Measurements from ENCODE around the gene SLC38A6. TPM values are rescaled to one million over a fixed set of nuclear protein-coding genes. Genes with fewer than 3 reads are reported as not detected.
"Not testable (repeated sequence)": the region's sequence is repeated elsewhere in the genome, so short reads cannot be mapped to it uniquely, and the experiment has no call there.

Gene SLC38A6
- total RNA-seq, 1 donor from 2014 or later, result 46.7 TPM

DNA sequence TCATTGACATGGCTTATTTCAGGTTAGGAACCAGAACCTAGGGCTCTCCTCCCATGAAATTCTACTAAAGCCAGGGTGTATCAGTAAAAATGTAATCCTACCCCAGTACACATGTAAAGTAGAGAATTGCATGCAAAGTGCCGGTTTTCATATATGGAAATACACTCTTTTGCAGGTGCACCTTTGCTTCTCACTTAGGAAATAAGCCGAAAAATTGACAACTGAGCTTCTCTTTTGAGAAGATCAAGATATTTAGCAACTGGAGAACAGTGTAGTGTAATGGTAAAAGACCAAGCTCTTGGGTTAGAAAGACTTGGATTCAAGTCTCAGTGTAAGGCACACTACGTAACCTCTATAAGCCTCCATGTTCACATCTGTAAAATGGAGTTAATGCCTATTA is 82.4 kb downstream of the SLC38A6 start:
- no peak for DNase-seq

DNA sequence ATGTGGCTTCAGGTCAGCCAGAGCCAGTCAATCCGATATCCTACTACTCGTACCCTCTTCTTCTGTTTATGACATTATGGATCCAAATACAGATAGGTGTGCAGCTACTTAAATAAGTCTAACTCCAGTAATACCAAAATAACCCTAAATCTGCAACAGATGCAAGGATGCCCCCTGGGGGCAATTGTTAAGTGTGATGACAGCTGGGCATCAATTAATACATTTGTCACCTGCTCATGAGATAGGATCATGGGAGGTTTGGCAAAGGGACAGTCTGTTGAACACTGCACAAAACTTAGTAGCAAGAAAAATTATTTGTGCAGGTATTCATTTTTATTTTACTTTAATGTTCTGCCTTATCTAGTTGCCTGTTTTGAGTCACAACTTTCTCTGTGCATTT is 83.2 kb downstream of the SLC38A6 start:
- peak; percentile 32 for DNase-seq

DNA sequence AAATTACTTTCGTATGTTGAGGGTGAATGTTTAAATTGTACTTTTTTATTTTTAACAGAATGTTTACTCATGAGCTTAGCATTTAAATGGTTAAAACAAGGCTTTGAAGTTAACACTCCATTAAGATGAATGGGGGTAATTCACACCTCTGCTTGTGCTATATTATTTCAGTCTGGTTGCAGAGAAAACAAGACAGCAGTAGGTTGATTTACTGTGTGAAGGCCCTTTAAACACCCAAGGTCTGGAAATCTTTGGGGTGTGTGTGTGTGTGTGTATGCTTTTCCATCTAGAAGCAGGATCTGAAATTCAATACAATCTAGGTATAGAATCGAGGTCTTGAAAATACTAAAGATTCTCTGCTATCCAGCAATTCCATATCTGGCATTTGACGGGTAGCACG is 83.8 kb downstream of the SLC38A6 start:
- no peak for DNase-seq

DNA sequence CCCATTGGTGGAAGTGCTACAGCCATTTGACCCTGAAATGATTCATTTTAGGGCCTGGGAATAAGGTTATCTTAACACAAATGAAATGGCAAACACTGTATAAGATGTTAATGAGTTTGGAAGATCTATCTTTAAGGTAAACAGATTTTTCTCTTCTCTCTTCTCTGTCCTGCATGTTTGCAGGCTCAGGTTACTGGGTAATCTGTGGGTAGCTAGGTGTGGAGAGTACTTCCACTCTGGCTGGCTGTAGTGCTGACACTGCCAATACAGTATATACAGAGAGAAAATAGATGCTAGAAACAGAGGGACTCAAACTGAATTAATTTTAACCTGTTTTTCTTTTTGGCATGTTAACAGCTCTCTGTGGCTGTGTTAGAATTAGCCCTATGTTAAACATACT is 84.6 kb downstream of the SLC38A6 start:
- DNase-seq, result no peak

DNA sequence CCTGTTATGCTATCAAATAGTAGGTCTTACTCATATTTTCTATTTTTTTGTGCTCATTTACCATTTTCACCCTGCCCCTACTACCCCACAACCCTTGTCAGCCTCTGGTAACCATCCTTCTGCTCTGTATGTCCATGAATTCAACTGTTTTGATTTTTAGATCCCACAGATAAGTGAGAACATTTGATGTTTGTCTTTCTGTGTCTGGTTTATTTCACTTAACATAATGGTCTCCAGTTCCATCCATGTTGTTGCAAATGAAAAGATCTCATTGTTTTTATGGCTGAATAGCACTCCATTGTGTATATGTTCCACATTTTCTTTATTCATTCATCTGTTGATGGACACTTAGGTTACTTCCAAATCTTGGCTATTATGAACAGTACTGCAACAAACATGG is 91.4 kb downstream of the SLC38A6 start:
- not testable (repeated sequence) for DNase-seq

DNA sequence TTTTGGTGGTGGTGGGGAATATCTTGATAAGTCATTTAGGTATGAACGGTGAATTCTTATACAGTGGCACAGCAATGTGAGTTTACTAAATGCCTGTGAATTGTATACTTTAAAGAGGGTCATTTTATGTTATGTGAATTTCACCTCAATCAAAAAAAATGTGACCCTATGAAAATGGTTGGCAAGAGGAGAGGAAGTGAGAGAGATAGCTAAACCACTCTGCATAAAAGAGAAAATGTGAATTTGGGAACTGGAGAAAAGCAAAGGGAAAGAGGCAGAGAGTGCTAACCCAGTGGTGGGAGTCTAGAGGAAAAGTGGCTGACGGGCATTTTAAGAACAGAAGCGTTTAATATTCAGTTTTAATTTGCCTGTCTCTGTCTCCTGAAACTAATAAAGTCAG is 93.8 kb downstream of the SLC38A6 start:
- no peak for DNase-seq

DNA sequence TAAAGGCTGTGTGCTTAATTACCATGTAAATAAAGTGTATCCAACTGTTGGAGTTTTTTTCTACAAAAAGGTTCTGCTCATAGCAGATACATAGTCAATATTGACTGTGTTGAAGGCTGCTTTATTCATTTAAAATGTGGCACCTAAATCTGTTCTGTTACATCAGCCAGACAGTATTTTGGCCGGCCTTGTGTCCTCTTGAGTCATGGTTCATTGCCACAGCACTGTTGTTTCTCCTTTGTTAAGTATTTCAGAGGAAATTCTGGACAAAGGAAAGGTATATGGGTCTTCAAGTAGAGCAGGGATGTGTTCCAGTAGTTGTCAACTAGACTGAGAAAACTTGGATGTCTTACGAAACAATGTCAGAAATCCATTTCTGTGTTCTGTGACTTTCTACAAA is 95.5 kb downstream of the SLC38A6 start:
- peak; percentile 67 for DNase-seq

DNA sequence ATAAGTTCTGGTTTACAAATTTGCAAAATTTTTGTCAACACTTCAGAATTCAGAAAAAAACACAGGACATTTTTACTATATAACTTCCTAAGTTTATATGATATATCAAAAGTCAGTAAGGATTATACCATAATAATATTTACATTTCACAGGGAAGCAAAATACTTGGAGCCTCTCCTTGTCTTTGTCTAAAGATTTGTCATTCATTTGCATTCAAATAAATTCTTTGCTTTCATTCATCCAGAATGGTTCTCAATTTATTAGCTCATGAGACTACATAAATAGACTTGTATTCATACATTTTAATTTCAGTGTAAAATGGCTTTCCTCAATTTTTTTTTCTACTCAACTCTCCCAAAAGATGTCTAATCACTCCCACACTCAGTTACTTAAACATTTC is 96.4 kb downstream of the SLC38A6 start:
- DNase-seq, result no peak

DNA sequence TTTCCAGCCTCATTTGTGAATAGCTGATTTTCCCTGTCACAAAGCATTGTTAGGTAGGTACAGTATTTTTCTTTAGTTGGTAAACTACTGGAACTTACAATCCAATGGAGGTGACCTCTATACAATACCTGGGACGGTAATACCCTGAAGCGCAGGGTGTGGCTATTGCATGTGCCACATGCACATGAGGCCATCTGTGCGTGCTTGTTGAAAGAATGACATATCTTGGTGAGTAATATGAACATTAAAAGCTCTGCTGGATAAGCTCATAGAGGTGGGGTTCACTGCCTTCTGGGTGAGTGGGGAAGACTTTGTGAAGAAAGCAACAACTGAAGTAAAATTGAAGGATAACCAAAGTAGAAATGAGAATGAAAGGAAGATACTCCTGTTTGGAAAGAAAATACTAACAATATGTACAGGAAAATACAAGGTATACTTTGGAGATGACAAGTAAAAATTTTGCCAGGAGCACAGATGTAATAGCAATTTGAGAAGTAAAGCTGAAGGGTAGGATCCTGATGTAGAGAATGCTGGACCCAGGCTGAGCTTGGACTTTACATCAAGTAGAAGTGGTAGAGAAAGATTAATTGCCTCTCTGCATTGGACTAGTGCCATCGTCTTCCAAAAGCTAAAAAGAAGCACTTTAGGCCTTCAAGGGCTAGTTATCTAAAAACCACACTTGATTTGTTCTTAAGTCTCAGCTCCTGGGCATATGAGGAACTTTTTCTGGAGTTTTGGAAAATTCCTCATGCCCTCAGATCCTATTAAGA is 97.1 kb downstream of the SLC38A6 start:
- DNase-seq, result peak; percentile 38

DNA sequence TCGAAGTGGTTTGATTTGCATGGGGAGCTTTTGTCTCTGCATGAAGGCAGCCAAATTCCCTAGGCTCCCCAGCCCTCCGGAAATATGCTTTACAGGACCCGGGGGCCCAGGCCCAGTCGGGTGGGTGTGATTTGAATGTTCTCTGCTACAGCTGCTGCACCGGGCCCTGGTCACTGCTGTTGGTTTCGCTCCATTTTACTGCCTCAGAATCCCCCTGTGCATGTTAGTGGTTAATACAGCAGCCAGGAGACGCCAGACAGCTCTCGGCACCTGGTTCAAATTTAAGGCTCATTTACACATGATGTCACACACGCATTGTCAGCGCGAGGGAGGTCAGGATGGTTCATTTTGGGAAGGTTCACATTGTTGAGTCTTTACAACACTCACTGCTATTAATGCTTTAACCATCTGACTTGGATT is 99.6 kb downstream of the SLC38A6 start:
- peak; percentile 87 for DNase-seq

DNA sequence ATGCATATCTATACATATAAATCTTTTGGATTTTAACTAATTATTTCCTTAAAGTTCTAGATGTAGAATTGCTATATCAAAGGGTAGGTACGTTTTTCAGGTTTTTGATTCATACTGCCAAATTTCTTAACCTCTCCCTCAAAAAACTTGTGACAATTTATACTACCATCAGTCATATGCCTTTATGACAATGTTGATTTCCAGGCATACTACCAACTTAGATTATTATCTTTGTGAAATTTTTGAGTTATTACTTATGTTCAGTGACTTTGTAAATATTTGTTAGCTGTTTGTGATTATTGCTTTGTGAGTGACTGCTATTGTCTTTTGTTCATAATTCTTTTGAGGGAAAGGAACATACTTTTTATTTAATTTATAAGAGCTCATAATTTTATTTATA is 107.0 kb downstream of the SLC38A6 start:
- DNase-seq, result no peak

DNA sequence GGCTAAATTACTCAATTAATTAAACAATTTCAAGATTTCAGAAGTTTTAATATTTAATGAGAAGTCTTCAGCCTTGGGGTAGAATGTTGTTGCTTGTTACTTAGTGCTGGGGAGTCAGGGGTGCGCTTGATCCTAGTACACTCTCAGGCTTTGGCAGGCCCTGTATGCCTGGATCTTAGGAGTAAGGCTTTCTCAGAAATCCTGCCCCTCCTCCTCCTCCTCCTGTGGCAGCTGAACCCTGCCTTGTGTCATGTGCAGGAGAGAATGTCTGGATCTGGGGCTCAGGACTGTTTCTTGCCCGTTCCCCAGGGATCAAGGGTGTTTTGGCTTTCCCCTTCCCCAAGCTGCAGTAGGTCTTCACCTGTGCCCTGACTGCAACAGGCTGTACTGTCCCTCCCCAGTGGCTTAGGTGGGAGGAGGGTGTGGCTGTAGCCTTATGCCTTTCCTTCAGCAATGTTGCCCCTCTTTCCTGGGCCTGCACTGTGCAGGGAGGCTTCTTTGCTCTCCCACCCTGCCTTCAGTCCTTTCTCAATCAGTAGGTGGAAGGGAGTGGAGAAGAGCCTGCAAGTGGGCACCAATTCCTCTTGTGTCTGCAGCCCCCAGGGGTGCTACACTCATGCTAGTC is 108.2 kb downstream of the SLC38A6 start:
- no peak for DNase-seq

DNA sequence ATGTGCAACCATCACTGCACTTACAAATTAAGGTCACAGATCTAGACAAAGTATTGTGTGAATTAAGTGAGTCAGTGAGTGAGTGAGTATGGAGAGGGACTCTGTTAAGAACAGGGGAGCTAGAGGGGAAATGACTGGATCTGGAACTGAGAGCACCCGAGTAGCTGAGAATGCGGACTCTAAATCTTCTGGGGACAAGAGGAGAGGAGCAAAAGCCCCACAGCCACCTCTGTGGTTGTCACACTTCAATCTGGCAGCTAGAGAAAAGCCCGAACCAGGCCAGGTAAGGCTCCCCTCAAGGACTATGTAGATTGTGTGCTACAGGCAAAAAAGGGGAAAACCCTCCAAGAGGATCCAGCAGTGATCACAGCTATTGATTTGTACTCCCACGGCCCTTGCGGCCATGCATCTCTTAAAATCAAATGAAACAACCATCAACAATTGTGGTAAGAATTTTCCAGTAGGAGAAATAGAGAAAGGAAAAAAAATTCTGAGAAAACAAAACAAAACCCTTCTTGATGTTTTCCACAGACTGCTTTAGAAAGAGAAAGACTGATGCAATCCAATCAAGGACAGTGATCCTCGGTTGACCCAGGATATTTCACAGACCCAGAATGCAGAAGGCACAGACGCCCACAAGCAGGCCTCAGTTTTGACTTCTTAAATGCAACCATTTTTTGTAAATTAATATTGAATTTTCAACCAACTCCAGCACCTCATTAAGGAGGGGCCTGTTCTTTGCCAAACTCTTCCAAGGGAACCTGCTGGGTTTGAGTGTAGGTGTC is 109.6 kb downstream of the SLC38A6 start:
- no peak for DNase-seq

DNA sequence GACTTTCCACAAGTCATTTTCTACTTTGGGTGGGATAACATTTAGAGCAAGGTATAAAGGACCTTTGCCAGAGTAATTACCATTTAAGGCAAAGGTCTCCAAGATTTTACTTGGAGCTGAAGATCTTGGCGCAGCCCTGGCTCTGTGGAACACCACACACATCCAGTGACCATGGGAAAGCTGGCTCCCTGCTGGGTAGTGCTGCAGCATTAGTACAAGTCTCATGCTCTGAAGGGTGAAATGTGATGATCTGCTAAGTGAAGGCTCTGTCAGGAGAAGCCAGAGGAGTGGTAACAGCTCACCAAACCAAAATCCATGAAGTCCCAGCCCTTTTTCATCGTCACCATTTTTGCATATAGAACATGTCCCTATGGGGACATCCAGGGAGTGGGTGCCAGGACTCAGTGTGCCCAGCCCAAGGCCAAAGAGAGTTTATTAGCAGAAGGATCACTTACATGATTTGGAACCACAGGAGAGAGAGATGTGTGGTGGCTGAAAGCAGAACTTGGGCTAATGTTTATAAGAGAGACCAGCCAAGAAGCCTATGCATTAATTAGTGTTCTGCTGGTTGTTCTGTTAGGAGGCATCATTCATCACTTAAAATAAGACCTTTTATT is 110.7 kb downstream of the SLC38A6 start:
- no peak for DNase-seq

DNA sequence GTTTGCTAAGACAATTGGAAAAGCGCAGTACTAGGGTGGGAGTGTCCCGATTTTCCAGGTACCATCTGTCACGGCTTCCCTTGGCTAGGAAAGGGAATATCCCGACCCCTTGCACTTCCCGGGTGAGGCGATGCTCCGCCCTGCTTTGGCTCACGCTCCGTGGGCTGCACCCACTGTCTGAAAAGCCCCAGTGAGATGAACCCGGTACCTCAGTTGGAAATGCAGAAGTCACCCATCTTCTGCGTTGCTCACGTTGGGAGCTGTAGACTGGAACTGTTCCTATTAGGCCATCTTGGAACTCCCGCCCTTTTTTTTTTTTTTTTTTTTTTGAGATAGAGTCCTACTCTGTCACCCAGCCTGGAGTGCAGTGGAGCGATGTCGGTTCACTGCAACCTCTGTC is 117.1 kb downstream of the SLC38A6 start:
- not testable (repeated sequence) for DNase-seq

DNA sequence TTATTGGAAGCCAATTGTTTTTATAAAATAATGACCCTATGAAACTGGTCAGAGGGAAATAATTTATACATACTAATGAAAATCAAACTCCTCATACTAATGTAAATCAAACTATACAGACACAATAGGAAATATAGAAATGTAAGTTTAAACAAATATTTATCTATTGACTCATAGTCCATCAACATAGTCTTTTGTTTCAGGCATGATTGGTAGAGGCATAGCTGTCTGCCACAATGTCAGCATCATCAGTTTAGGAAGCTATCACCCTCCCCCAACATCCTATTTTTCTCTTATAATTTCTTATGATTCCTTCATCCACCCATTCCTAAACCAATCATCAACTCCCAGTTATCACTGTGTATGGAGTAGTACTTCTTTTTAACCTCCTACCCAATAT is 117.7 kb downstream of the SLC38A6 start:
- DNase-seq, result no peak

DNA sequence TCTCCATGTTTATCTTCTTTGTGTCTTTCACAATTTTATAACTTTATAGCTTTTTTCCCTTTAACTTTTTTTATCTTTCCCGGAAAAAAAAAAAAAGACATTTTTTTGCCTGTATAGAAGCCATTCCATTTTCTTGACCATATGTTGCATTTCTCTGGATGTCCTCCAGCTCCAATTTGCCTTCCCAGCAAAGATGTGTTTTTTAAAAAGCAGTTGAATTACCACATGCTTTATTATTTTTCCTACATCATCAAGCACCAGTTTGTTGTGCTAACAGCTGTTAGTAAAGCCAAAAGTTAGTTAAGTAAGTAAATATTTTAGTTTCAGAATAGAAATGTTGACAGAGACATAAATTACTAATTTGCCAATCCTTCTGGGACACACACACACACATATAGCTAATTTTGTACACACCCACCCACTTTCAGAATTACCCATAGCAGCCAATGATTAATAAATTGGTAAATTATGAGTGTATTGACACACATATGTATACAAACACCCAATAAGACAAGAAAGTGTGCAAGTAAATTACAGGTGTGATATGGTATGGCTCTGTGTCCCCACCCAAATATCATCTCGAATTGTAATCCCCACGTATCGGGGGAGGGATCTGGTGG is 118.3 kb downstream of the SLC38A6 start:
- peak; percentile 73 for DNase-seq

DNA sequence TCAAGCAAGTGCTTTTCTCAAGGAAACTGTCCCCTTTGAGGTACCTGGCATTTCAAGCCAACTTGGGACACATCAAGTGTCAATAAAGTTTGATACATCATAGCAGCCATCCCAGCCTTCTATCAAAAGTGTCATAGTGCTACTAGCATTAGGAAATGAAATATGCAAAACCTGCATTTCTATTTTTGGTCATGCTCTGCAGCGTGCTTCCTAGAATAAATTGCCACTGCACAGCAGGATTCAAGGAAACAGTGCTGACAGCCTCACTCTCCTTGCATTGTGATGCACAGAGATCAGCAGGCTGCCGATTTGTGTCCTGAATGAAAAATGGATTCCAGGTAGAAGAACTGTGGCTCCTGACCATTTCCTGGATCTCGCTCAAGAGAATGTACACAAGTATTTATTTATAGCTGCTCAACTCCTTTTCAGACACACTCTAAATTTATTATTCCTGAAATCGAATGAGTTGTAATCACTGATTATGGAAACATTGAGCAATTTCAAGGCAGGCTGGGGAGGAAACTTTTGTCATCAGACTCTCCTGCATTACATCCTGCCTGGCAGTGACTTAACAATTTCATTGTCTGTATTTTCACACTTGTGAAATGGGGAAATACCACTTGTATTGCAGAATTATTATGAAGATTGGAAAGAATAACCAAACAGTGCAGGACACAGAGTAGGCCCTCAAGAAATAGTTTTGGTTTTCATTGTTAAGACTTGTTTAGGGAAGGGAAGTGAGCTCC is 120.9 kb downstream of the SLC38A6 start:
- DNase-seq, result peak; percentile 60

Data from tongue (tissue), 2 donors.